ENCODE data around the gene SLC2A5.
"Not testable (repeated sequence)": the region's sequence is repeated elsewhere in the genome, so short reads cannot be mapped to it uniquely, and the experiment has no call there.

Gene SLC2A5

DNA sequence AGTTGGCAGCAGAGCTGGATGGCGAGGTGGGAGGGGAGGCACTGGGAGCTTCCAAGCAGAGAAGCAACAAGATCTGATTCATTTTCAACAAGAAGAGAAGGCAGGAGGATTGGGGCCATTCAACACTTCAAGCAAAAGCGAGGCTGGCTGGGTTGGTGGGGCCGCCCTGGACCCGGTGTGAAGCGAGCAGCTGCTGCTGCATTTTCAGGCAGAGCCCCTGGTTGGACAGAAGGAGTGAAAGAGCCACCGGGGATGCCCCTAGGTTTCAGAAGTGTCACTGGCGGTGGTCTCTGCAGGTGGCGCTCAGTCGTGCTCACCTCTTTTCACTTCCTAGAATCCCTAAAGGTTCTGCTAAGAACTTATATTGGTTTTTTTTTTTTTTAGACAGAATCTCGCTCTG lies 61.2 kb downstream of the SLC2A5 start:
- DNase-seq (ENCODE audit: low read depth in 2 of 2), result no peak

DNA sequence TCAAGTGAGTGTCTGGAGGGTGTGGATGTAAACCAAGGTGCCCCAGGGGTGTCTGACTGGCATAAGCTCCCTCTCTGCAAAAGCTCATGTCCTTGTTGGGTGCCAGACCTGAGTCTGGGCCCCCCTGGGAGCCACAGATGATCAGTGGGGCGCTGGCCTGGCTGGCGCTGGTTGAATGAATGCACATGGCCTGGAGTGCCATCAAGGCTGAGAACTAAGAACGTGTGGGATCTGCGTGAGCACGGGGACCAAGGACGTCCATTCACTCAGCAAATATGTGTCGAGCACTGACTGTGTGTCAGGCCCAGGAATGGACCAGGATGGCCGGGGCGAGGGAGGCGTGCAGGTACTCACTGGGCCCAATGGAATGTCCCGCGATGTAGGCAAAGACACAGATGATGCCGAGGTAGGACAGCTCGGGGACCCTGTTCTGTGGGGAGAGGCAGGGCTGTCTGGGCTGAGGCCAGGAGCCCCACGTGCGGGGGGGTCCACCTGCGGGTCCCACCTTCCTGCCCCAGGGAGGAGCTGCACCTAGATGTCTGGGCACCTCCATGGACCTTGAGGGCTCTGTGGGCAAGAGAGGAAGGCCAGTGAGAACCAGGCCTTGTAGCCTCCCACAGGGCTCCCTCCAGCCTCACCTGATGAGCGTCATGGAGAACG lies 62.3 kb downstream of the SLC2A5 start:
- DNase-seq (ENCODE audit: low read depth in 2 of 2), result no peak

DNA sequence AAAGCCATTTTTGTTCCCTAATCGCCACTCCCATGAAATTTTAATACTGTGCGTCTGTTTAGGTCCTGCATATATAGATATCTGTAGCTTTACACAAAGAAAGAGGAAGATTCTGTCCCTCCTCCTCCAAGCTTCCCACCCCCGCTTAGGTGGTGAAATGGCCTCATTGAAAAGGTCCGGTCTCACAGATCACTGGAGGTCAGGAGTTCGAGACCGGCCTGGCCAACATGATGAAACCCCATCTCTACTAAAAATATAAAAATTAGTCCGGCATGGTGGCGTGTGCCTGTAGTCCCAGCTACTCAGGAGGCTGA lies 64.1 kb downstream of the SLC2A5 start:
- no peak for DNase-seq (ENCODE audit: low read depth in 2 of 2)

DNA sequence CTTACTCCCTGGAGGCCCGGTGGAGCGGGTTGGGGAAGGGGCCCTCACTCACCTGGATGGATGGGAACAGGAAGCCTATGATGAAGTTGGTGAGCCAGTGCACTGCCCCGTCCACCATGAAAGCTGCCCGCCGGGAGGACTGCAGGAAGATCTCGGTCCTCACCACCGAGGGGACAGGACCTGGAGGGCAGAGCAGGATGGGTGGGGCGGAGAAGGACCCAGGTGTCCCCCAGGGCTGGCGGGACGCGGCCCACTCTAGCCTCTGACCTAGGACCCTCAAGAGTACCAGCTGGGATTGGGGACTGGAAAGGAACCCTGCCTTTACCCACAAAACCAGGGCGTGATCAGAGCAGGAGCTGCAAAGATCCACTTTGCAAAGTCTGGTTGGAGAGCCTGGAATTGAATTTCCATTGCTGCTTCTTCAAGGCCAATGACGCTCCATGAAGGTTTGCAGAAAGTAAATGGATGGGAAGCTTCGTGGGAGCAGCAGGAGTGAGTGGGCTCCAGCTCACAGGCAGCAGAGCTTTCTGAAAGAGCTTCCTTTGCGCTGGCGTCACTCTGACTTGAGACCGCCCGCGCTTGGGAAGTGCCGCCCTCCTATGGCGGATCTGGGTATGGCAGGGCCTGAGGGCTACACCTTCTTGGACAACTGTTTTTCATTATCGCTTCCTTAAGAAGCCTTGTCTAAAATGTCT lies 64.6 kb downstream of the SLC2A5 start:
- peak; percentile 61 to 63 for DNase-seq (ENCODE audit: low read depth in 2 of 2)

DNA sequence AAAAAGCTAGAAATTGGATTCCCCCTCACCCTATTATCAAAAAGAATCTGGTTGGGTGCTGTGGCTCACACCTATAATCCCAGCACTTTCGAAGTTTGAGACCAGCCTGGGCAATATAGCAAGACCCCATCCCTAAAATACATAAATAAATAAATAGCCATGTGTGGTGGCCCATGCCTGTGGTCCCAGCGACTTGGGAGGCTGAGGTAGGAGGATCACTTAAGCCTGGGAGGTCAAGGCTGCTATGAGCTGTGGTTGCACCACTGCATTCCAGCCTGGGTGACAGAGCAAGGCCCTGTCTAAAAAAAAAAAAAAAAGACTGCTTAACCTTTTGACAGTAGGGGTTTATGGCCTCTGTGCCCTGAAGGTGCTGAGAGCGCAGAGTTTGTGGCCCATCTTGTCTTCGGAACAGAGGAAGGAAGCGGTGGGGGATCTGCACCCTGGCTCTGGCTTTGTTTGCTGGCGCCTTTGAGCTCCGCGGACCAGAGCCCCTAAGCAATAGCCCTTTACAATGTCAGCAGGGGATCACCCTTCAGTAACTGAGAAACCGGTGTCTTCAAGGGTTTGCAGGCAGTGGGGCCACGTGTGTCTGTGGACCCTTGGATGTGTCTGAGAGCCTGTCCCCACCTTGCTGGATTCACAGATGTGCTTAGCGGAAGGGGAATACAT lies 65.3 kb downstream of the SLC2A5 start:
- DNase-seq (ENCODE audit: low read depth in 2 of 2), result no peak

DNA sequence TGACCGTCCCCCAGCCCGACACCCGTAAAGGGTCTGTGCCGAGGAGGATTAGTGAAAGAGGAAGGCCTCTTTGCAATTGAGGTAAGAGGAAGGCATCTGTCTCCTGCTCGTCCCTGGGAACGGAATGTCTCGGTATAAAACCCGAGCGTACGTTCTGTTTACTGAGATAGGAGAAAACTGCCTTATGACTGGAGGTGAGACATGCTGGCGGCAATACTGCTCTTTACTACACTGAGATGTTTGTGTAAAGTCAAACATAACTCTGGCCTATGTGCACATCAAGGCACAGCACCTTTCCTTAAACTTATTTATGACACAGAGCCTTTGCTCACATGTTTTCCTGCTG lies 67.2 kb downstream of the SLC2A5 start:
- not testable (repeated sequence) for DNase-seq (ENCODE audit: low read depth in 2 of 2)

DNA sequence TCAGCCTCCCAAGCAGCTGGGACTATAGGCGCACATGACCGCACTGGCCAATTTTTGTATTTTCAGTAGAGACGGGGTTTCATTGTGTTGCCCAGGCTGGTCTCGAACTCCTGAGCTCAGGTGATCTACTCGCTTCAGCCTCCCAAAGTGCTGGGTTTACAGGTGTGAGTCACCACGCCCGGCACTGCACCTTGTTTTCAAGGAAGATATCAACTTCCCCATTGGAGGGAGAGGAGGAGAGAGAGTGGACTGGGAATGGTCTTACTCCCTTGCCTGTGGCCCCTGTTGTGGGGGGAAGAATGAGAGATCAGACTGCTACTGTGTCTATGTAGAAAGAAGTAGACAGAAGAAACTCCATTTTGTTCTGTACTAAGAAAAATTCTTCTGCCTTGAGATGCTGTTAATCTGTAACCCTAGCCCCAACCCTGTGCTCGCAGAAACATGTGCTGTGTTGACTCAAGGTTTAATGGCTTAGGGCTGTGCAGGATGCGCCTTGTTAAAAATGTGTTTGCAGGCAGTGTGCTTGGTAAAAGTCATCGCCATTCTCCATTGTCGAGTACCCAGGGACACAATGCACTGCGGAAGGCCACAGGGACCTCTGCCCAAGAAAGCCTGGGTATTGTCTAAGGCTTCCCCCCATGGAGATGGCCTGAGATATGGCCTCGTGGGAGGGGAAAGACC lies 67.8 kb downstream of the SLC2A5 start:
- DNase-seq (ENCODE audit: low read depth in 2 of 2), result not testable (repeated sequence)

DNA sequence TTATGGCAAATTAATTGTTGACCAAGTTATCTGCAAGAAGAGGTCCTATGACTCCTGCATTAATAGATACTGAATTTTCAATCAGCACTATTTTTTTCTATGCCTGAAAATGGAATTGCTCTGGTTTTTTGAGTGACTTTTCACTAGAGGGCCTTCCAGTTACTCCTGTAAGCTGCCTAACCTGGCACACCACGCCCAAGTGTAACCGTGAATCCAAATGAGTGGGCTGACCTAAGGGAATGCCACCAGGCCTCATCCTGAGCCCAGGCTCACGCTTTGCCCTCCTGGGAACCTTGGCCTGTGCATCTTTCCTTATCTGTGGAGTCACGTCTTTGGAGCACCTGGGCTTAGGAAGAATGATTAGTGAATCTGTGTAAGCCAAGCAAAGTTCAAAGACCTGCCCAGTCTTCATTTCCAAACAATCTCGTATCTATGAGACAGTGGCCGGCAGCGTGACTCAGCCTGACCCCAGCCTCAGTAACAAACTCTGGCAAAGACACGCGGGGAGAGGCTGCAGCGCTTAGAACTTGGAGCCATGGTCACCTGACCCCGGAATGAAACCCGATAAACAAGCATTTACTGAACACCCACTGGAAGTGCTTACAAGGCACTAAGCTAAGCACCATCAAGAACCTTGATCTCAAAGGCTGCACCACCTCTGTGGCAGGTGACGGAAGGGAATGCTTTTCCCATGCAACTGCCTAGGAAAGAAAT lies 75.3 kb downstream of the SLC2A5 start:
- not testable (repeated sequence) for DNase-seq (ENCODE audit: low read depth in 2 of 2)

DNA sequence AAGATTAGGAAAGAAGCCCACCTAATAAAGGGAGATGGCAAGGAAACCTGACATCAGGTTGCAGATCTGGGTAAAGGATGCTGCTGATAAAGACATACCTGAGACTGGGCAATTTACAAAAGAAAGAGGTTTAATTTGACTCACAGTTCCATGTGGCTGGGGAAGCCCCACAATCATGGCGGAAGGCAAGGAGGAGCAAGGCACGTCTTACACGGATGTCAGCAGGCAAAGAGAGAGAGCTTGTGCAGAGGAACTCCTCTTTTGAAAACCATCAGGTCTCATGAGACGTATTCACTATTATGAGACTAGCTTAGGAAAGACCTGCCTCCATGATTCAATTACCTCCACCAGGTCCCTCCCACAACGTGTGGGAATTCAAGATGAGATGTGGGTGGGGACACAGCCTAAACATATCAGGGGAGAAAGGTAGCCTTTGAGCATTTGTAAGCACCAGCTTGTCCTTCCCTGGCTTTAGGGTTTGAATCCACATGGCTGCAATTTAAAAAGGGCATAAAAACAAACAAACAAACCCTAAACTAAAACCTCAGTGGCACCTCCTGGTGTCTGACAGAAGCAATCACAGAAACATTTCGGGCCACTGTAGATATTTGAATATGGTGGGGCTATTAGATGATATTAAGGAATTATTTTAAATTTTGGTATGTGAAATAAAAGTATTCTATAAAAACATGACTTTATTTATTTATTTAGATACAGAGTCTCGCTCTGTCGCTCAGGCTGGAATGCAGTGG lies 76.3 kb downstream of the SLC2A5 start:
- DNase-seq (ENCODE audit: low read depth in 2 of 2), result no peak

DNA sequence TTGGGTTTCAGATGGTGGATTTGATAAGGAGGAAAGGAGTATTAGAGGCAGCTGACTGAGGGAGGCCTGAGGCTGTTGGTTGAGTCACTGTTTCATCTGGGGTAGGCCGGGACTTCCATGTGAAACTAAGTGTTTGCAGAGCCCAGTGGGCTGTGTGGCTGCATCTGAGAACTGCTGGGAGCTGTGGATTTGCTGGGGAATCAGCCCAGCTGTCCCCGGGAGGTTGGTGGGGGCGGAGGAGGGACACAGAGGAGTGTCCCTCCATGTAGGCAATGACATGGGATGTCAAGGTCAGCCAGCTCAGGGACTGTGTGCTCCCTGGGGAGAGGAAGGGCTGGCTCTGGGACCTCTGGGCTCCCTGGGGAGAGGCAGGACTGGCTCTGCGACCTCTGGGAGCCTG lies 79.6 kb downstream of the SLC2A5 start:
- no peak for DNase-seq (ENCODE audit: low read depth in 2 of 2)

DNA sequence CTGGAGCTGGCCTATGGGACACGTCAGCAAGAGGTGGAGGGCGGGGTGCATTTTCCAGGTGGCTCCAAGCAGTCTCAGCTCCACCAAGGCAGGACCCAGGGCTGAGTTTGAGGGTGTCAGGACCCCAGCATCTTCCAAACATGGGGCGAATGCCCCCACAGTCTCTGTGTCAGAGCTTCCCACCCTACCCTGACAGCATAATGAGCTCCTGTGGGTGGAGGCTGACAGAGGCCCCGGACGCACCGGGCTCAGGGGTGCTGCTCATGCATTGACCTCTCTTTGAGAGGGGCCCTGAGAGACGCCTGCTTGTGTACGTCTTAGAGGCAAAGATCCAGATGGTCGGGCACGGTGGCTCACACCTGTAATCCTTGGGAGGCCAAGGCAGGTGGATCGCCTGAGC lies 80.4 kb downstream of the SLC2A5 start:
- no peak for DNase-seq (ENCODE audit: low read depth in 2 of 2)

DNA sequence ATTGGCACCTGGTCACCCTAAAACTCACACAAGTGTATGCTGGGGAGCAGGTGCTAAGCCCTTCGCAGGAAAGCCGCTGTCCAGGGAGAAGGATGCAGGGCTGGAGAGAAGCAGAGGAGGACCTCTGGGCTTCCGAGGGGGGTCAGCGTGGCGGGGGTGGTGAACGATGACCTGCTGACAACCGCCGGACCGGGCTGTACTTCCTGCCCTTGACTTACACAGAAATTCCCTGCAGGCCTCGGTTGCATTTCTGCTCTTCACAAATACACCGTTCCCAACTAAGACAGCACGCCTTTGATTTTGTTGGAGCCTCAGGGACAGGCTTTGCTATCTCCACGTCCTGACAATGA lies 80.8 kb downstream of the SLC2A5 start:
- DNase-seq (ENCODE audit: low read depth in 2 of 2), result no peak

DNA sequence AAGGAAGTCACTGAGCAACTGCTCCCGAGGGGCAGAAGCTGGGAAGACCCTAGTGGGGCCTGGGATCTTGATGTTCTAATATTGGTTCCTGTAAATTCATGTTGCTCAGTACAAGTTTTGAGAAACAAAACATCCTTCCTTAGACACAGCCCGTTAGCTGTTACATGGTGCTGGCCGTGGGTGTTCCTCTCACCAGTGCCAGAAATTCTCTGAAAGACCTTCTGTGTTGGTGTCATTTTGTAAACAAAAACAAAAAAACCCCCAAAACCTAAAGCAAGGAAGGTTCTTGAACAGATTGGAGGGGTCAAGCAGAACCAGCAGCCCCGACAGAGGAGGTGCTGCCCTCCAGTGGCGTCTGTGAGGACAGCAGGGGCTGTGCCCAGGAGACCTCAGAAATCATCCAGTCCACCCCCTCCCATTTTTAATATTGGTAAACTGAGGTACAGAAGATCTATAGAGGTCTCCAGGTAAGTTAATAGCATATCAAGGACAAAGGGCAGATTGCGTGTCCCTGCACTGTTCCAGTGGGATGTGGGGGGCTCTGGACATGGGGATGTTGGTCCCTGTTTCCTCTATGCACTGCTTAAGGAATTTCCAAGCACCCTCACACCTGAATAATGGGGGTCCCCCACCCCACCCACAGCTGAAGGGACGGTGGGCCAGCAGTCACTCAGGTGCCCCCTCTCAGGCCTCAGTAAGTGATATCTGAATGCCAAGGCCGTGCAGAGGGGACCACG lies 81.4 kb downstream of the SLC2A5 start:
- peak; percentile 24 to 47 for DNase-seq (ENCODE audit: low read depth in 2 of 2)

DNA sequence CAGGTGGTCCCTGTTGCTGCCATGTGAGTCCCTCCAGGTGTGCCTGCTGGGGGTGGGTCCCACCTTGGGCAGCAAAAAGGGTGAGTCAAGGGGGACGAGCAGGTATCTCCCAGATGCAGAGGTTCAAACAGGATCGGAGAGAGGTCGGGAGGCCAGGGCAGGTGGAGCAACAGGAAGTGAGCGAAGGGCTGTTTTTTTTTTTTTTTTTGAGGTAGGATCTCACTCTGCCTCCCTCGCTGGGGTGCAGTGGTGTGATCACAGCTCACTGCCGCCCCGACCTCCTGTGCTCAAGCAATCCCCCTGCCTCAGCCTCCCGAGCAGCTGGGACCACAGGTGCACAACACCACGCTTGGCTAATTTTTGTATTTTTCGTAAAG lies 82.6 kb downstream of the SLC2A5 start:
- DNase-seq (ENCODE audit: low read depth in 2 of 2), result no peak

DNA sequence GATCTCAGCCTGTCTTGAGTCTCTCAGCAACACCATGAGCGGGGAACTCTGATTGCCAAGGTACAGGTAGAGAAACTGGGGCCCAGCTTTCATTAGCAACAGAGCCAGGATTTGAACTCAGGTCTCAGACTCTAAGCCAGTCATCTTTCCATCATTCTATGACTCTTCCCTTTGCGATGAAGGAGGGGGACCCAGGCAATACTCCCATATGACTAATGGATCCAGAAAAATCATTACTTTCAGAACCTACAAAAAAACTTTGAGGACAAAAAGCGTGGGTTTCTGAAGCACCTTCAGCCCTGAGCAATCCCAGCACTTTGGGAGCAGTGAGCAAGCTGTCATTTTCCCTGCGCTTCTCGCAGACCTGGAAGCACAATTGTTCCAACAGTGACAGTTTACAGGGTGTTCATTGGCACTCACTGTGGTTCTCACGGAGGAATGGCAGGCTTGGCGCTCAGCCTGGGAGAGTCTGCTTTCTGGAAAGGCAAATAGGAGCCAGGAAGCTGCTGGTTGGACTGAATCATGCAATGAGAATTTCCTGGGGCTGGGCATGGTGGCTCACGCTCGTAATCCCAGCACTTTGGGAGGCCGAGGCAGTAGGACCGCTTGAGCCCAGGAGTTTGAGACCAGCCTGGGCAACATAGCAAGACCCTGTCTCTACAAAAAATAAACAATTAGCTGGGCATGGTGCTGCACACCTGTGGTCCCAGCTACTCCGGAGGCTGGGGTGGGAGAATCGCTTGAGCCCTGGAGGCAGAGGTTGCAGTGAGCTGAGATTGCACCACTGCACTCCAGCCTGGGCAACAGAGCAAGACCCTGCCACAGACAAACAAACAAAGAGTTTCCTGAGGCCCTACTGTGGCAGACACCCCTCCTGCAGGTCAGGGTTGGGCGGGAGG lies 83.3 kb downstream of the SLC2A5 start:
- no peak for DNase-seq (ENCODE audit: low read depth in 2 of 2)
